Nucleus accumbens (tissue), 56 donors: ENCODE data around the gene ATL1.
"Not testable (repeated sequence)": the region's sequence is repeated elsewhere in the genome, so short reads cannot be mapped to it uniquely, and the experiment has no call there.

Experiments used
- DNase-seq, 56 donors: peaks; one replicate each; lab custom pipeline; 2025; lab: John Stamatoyannopoulos, UW

The ATL1 gene

GRCh38 chr14:50635141-50635540 lies 75.2 kb downstream of the ATL1 start:
- DNase-seq: no peak

- DNase-seq: no peak
These were observed 87.3 kb downstream of the ATL1 start for GRCh38 chr14:50647282-50647681.

DNA sequence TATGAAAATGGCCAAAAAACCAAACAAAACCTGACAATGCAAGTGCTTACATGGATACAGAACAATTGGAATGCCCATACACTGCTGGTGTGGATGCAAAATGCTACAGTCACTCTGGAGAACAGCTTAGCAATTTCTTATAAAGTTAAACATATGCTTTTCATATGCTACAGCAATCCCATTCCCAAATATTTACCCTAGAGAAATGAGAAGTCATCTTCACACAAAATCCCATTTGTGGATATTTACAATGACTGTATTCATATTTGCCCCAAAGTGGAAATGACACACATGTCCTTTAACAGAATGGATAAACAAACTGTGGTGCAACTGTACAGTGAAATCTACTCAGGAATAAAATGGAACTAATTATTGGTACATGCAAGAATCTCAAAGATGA lies 87.8 kb downstream of the ATL1 start:
- no peak for DNase-seq

- no peak for DNase-seq
These were observed 89.7 kb downstream of the ATL1 start for GRCh38 chr14:50649691-50650090.

- no peak for DNase-seq
These were observed 96.8 kb downstream of the ATL1 start for GRCh38 chr14:50656776-50657175.

GRCh38 chr14:50657753-50658152 lies 97.8 kb downstream of the ATL1 start:
- no peak for DNase-seq

DNA sequence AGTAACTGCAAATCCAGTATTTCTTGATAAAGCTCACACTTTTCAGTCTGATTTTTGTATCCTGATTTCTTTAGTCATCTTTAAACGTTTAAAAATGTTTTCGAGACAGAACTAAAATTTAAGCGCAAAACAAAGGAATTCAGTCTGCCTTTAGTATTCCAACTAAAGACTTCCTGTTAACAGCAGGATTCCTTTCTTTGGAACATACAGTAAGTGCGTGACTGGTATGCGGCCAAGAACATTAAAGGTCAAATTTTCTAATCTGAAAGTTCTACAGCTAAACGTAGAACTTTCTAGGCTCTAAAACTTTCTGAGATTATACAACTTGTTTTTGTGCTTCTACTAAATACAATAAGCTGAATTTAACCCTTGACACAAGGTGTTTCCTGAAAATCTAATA lies 98.3 kb downstream of the ATL1 start:
- no peak for DNase-seq

- DNase-seq: no peak
These were observed 99.5 kb downstream of the ATL1 start for GRCh38 chr14:50659327-50659974.

GRCh38 chr14:50664579-50664978 lies 104.6 kb downstream of the ATL1 start:
- DNase-seq: not testable (repeated sequence)

DNA sequence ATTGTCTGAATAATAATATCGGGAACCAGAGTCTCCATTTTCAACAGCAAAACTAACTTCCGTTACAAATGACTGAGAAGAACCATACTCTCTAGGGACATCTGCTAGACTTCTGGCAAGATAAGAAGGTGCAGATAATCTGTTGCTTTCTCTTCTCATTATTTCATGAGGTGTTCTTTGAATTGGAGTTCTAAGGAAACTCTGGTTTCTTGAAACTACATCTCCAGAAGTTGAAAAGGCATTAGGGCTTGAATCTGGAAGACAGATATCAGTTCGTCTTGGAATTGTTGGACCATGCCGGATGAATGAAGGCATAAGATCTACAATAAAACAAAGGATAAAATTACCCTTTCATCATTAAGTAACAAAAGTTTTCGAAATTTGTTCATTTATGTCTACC lies 105.4 kb downstream of the ATL1 start:
- not testable (repeated sequence) for DNase-seq

DNA sequence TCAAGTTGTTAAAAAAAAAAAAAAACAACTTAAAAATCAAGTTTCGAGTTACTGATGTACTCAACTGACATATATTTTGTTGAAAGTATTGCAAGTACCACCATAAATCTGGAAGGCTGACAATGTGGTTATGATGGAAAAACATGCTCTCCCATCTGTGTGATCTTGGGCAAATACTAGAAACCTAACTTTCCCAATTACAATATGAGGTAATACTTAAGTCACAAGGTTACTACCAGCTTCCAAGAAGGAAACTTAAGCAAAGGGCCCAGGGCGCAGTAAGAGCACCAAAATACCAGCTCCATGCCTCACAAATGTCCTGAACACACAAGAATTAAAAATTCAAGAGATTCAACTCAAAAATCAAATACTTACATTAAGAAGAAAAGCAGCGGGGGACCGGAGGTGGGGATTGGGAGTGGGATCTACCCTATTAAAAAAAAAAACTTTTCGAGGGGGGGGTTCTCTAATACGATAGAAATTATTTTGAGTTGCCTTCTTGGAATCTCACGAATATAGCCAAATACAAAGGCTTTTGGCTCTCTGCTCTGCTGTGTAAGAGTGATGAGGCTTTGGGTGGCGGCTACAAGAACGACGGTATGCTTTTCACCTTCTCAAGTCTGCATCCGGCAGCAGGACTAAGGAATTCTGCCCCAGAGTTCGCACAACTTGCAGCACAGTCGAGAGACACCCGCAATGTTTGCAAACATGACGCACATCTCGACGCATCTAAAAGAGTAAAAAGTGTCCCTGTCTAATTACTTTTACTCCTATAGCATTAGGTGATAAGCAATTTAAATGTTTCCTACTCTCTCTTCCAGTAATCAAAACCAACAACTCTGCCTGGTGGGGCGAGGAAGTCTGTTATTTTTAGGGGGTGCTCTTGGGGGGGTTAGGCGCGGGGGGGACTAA lies 107.1 kb downstream of the ATL1 start:
- DNase-seq: peak in 14 of 56 donors; percentile 0 to 59 (median 16)

GRCh38 chr14:50667684-50667995 lies 107.7 kb downstream of the ATL1 start:
- DNase-seq: peak in 15 of 56 donors; percentile 25 to 76 (median 55)

DNA sequence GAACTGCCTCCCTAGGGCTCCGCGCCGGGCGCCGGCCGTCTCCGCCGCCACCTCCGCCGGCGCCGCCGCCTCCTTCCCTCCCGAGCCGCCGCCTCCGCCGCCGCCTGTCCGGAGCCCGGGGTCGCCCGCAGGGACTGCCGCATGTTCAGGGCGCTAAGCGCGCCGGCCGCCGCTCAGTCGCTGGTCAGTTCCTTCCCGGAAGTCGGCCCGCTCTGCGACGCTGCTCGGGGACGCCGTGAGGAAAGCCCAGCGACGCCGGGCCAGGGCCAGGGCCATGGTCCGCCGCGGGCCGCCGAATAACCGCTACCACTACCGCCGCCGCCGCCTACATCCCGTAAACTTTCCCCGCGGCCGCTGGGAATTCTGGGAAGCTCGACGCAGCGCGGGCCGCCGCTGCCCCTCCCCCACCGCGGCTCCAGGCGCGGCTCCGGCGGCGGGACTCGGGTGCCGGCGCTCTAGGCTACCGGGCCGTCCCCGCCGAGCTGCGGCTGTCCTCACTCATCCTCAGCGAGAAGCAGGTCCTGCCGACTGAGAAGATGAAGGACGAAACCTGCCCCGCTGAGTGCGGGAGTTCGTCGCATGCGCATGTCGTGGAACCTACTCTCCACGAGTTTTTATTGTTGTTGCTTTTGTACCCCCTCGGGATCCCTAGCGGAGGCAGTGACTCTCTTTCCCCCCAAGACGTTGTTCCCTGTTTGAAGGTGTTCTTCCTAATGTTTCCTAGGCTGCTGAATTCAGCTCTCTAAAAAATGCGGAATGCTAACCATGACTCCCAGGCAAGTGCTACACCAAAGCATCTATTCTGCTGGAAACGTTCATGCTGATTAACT lies 108.3 kb downstream of the ATL1 start, which contains the start of gene SAV1:
SAV1 (minus strand) TSS at position 311 of the 830 bp plus-strand sequence. CDS start 339 bp downstream, outside the sequence.
- DNase-seq: peak in 55 of 56 donors; percentile 32 to 94 (median 78)

GRCh38 chr14:50668826-50669143 lies 108.8 kb downstream of the ATL1 start:
- no peak for DNase-seq

GRCh38 chr14:50669441-50669986 lies 109.6 kb downstream of the ATL1 start:
- no peak for DNase-seq

- DNase-seq: no peak
These were observed 110.4 kb downstream of the ATL1 start for GRCh38 chr14:50670196-50670865.

DNA sequence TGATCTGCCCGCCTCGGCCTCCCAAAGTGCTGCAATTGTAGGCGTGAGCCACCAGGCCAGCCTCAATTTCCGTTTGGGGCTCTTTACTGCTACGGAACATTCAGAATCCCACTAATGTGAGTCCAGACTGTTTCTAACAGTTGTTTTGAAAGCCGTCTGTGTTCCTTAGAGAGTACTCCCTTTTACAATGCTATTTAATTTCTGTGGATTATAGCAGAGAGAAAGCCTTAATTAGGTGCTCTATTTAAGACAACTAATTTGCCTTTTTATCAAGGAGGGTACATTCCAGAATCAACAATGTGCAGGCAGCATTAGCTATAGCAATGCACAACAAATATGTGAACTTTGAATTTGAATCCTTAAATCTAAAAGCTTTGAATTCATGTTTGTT lies 110.9 kb downstream of the ATL1 start:
- DNase-seq: no peak

GRCh38 chr14:50675597-50675996 lies 115.7 kb downstream of the ATL1 start:
- DNase-seq: no peak

DNA sequence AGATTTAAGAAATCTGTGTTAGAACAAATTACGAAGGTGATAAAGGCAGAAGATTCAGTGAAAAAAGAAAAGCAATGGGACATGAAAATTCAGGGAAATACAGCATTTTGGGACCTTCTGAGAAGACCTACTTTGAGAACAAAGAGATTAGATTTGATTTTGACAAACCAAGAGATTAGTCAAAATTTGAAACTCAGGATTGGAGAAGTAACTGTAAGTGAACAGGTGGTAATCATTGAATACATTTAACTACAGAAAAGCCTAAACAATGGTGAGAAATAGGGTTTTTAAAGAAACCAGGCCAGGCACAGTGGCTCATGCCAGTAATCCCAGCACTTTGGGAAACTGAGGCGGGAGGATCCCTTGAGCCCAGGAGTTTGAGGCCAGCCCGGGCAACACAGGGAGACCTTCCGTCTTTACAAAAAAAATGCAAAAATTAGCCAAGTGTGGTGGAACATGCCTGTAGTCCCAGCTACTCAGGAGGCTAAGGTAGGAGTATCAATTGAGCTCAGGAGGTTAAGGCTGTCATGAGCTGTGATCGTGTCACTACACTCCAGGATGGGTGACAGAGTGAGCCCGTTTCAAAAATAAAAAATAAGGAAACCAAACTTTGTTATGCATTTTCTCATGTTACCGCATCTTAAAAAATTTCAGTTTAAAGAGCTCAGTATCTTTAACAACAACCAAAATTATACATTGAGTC lies 117.0 kb downstream of the ATL1 start:
- no peak for DNase-seq
